Peyer's patch (tissue), 4 donors: ENCODE measurements around the gene ABCC4.

Experiments
- CTCF ChIP-seq, 6 experiments: fragments of 450-650 bp in 4 of 6; fragments of 200-600 bp in 2 of 6; sonication (generic) in 1 of 6; IDR thresholded peaks; one replicate each; pipeline ENCODE4 v1.5.1; 2017 to 2019; ENCODE audit warnings: antibody characterized with exemption in 6 of 6, mild to moderate bottlenecking in 3 of 6, moderate library complexity in 1 of 6
- POLR2A ChIP-seq, 2 donors: fragments of 450-650 bp; IDR thresholded peaks; one replicate each; pipeline ENCODE4 v1.5.1; 2017; ENCODE audit warnings: antibody characterized with exemption in 2 of 2, mild to moderate bottlenecking in 2 of 2, moderate library complexity in 2 of 2

GRCh38 chr13:95150555-95150954 is 150.7 kb downstream of the ABCC4 start:
- TF ChIP-seq CTCF (IDR thresholded peaks at IDR 0.05) = no peak
- TF ChIP-seq POLR2A (IDR thresholded peaks at IDR 0.05) = no peak
